Activated T-cell treated with anti-CD3 and anti-CD28 coated beads, Interleukin-2, amount 50 U/mL, for 4 hours (primary cell): ENCODE measurements around the gene AZGP1. TPM values are rescaled to one million over a fixed set of nuclear protein-coding genes. Genes with fewer than 3 reads are reported as not detected.
"Not testable (repeated sequence)": the region's sequence is repeated elsewhere in the genome, so short reads cannot be mapped to it uniquely, and the experiment has no call there.

ENCODE experiments used
- ATAC-seq, 2 donors: fragments of 200-7000 bp; cut with Tn5 transposase; one replicate each; pipeline ENCODE4 v1.10.0; 2021
- DNase-seq: peaks from one replicate; pipeline ENCODE4 v3.0.0-alpha.2; 2020
- H3K27me3 Mint-ChIP-seq: one replicate; pipeline ENCODE4 v1.8.0; 2021; ENCODE audit warnings: low read depth, mixed read lengths
- H3K36me3 Mint-ChIP-seq: one replicate; pipeline ENCODE4 v1.8.0; 2022; ENCODE audit warnings: mixed read lengths; ENCODE audit not compliant: insufficient read depth
- H3K4me1 Mint-ChIP-seq: one replicate; pipeline ENCODE4 v1.8.0; 2021; ENCODE audit warnings: low read depth, mixed read lengths
- H3K4me3 Mint-ChIP-seq: one replicate; pipeline ENCODE4 v1.8.0; 2021; ENCODE audit warnings: mild to moderate bottlenecking, moderate library complexity, mixed read lengths
- H3K9me3 Mint-ChIP-seq: one replicate; pipeline ENCODE4 v1.8.0; 2021; ENCODE audit warnings: mixed read lengths
- total RNA-seq, 3 donors: library from RNA; stranded (reverse); gene quantifications; one replicate each; pipeline ENCODE4 v1.2.1, GENCODE V29; 2021

The AZGP1 gene
- total RNA-seq, 3 donors from 2014 or later: 0.34 to 0.63 (median 0.46) TPM

DNA sequence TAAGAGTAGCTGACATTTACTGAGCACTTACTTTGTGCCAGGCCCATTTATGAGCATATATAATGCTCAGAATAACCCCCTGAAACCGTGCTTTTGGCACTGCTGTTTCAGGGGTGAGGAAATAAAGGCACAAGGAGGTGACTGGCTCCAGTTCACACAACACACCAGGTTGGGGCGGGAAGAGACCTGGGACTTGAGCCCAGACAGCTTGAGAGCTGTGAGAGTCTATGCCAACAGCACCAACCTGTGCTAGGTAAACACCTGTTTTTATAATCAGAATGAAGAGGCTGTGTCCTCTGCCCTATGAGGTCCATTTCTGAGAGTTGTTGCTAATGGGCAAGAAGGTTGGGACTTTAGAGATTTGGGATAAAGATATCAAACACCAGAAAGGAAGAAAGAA, 8.8 kb upstream of the AZGP1 start:
- Mint-ChIP-seq H3K4me1 (peaks cover 10% of the 10 kb centered on the region), H3K36me3 (no peaks in the 10 kb centered on the region), H3K27me3 (peaks cover 7% of the 10 kb centered on the region)

DNA sequence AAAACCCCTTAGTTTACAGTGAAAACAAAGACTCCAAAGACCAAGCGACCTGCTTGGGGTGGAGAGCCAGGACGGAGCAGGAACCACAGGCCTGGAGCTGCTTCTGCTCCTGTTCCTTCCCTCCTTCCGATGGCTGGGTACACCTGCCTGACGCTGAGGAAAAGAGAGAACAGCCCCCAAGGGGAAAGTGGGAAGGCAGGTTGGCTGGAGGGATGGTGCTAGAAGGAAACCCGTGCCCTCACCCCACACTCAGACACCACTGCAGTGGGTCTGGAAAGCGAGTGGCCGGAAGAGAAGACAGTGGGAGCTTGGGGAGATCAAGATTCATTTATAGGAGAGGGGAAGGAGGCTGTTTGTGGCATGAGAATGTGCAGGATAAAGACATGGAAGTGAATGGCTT, 5.2 kb upstream of the AZGP1 start:
- H3K36me3 Mint-ChIP-seq, H3K4me3 Mint-ChIP-seq, ATAC-seq, H3K4me1 Mint-ChIP-seq, DNase-seq, H3K9me3 Mint-ChIP-seq, H3K27me3 Mint-ChIP-seq: not testable (repeated sequence)

More for the DNA sequence above, 8.8 kb upstream of the AZGP1 start:
- ATAC-seq (no peak), DNase-seq (no peak)
- Mint-ChIP-seq H3K9me3 (no peaks in the 10 kb centered on the region), H3K4me3 (no peak overlapping the region)

DNA sequence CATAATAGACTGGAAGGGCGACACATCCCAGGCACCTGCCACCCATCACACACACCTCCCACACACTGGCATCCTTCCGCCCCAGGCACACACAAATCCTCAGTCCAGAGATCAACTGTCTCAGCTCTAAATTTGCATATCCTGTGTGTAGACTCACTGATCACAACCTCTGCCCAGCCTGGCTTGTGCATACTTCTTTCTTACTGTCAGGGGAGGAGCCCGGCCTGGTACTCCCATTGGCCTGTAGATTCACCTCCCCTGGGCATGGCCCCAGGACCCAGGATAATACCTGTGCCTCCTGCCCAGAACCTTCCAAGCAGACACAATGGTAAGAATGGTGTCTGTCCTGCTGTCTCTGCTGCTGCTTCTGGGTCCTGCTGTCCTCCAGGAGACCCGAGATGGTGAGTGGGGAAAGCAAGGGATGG, 4.6 kb upstream of the AZGP1 start:
- H3K4me3 Mint-ChIP-seq, DNase-seq, H3K36me3 Mint-ChIP-seq, H3K4me1 Mint-ChIP-seq, H3K9me3 Mint-ChIP-seq: not testable (repeated sequence)
- peak; percentile 14 to 28 for ATAC-seq
- peaks cover 13% of the 10 kb centered on the region for H3K27me3 Mint-ChIP-seq

DNA sequence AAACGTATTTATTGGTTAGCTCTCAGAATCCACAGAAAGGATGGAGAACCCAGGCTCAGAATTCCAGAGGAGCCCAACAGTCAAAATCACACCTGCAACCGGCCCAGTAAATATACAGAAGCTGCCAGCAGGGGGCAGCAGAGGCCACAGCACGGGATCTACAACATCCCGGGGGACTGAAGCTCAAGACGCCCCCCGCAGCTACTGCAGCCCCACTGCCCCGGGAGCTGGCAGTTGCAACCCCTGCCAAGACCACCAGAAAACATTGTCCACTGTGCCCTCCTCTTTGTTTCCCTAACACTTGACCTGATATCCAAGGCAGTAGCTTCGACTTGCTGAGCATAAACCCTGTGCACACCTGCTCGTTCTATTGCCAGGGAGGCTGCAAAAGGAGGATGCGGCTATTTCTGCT, 4.0 kb upstream of the AZGP1 start:
- ATAC-seq: peak; percentile 80 to 85
- H3K4me1 Mint-ChIP-seq, H3K36me3 Mint-ChIP-seq, H3K4me3 Mint-ChIP-seq, H3K9me3 Mint-ChIP-seq: not testable (repeated sequence)
- peak; percentile 67 for DNase-seq
- peaks cover 13% of the 10 kb centered on the region for H3K27me3 Mint-ChIP-seq

DNA sequence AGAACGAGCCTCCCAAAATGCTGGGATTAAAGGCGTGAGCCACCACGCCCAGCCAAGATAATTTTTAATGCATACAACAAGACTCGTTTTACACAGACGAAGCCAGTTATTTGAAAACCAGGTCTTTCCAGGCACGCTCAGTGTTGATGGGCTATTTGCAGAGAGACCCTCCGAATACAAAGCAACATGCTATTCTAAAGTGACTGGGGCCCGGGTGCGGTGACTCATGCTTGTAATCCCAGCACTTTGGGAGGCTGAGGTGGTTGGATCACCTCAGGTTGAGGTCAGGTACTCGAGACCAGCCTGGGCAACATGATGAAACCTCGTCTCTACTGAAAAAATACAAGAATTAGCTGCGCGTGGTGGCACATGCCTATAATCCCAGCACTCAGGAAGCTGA, 795 bp upstream of the AZGP1 start:
- DNase-seq: no peak
- no peaks in the 10 kb centered on the region for H3K9me3 Mint-ChIP-seq
- H3K27me3 Mint-ChIP-seq: peaks cover 19% of the 10 kb centered on the region
- peaks cover 10% of the 10 kb centered on the region for H3K4me1 Mint-ChIP-seq
- H3K36me3 Mint-ChIP-seq: no peaks in the 10 kb centered on the region
- no peak overlapping the region for H3K4me3 Mint-ChIP-seq
- ATAC-seq: no peak

GRCh38 chr7:99974681-99975080, 1.1 kb downstream of the AZGP1 start:
- Mint-ChIP-seq H3K4me3 (no peak overlapping the region), H3K9me3 (no peaks in the 10 kb centered on the region)
- no peak for ATAC-seq

GRCh38 chr7:99973817-99974216, 2.0 kb downstream of the AZGP1 start:
- DNase-seq, ATAC-seq: not testable (repeated sequence)

More at GRCh38 chr7:99974681-99975080, 1.1 kb downstream of the AZGP1 start:
- Mint-ChIP-seq H3K4me1 (no peaks in the 10 kb centered on the region), H3K27me3 (peaks cover 20% of the 10 kb centered on the region), H3K36me3 (no peaks in the 10 kb centered on the region)
- no peak for DNase-seq

GRCh38 chr7:99971242-99971641, 4.6 kb downstream of the AZGP1 start:
- Mint-ChIP-seq H3K36me3 (no peaks in the 10 kb centered on the region), H3K4me3 (no peak overlapping the region), H3K4me1 (no peaks in the 10 kb centered on the region), H3K9me3 (no peaks in the 10 kb centered on the region), H3K27me3 (peaks cover 31% of the 10 kb centered on the region)
- ATAC-seq (no peak), DNase-seq (no peak)

More at GRCh38 chr7:99973817-99974216, 2.0 kb downstream of the AZGP1 start:
- H3K27me3 Mint-ChIP-seq: peaks cover 17% of the 10 kb centered on the region
- not testable (repeated sequence) for H3K9me3 Mint-ChIP-seq, H3K4me3 Mint-ChIP-seq, H3K36me3 Mint-ChIP-seq, H3K4me1 Mint-ChIP-seq

DNA sequence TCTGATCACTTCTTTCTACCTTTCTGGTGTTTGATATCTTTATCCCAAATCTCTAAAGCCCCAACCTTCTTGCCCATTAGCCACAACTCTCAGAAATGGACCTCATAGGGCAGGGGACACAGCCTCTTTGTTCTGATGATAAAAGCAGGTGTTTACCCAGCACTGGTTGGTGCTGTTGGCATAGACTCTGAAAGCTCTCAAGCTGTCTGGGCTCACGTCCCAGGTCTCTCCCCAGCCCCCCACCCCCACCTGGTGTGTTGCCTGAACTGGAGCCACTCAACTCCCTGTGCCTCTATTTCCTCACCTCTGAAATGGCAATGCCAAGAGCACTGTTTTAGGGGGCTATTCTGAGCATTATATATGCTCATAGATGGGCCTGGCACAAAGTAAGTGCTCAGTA, 6.0 kb downstream of the AZGP1 start:
- not testable (repeated sequence) for H3K4me3 Mint-ChIP-seq, DNase-seq, H3K36me3 Mint-ChIP-seq, H3K4me1 Mint-ChIP-seq, ATAC-seq, H3K9me3 Mint-ChIP-seq
- peaks cover 37% of the 10 kb centered on the region for H3K27me3 Mint-ChIP-seq

- Mint-ChIP-seq H3K9me3 (no peaks in the 10 kb centered on the region), H3K36me3 (no peaks in the 10 kb centered on the region), H3K4me1 (no peaks in the 10 kb centered on the region), H3K4me3 (no peak overlapping the region), H3K27me3 (peaks cover 43% of the 10 kb centered on the region)
- DNase-seq: no peak
- ATAC-seq: no peak
These were observed 6.5 kb downstream of the AZGP1 start for GRCh38 chr7:99969298-99969697.

DNA sequence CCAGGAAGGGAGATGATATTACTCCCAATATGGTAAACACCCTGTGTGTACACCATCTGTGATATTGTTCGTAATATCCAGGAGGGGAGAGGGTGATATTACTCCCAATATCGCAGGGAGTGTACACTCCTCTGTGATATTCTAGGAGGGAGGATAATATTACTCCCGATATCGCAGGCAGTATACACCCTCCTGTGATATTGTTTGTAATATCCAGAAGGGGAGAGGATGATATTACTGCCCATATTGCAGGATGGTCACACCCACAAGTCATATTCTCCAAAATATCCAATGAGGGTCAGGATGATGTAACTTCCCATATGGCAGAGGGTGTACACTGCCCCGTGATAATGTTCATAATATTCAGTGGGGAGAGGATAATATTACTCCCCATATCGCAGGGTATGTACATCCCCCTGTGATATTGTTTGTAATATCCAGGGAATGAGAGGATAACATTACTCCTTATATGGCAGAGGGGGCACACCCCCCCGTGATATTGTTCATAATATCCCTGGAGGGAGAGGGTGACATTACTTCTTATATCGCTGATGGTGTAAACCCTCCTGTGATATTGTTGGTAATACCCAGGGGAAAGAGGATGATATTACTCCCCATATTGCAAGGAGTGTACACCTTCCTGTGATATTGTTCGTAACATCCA, 17.1 kb downstream of the AZGP1 start:
- peaks cover 54% of the 10 kb centered on the region for H3K27me3 Mint-ChIP-seq
- no peaks in the 10 kb centered on the region for H3K36me3 Mint-ChIP-seq
- no peak for ATAC-seq
- DNase-seq: no peak
- no peak overlapping the region for H3K4me3 Mint-ChIP-seq
- H3K4me1 Mint-ChIP-seq: no peaks in the 10 kb centered on the region
- no peaks in the 10 kb centered on the region for H3K9me3 Mint-ChIP-seq

DNA sequence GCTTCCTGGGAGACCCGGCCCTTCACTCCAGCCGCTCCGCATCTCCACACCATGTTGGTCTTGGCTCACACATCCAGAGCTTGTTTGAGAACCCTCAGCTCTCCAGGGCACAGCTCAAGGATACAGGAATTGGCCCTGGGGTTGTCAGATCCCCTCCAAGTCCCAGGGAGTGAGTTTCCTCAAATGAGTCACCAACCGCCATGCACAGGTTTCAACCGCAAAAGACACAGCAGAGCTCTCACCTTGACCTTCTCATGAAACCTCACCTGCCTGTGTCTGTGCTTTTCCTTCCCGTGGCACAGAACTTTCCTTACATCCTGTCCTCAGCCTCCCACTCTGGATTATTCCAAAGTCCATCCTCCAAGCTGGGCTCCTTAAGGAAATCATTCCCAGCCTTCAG, 20.6 kb downstream of the AZGP1 start:
- Mint-ChIP-seq H3K9me3 (no peaks in the 10 kb centered on the region), H3K4me3 (no peak overlapping the region), H3K36me3 (no peaks in the 10 kb centered on the region), H3K27me3 (peaks cover 26% of the 10 kb centered on the region), H3K4me1 (no peaks in the 10 kb centered on the region)
- DNase-seq (no peak), ATAC-seq (no peak)

DNA sequence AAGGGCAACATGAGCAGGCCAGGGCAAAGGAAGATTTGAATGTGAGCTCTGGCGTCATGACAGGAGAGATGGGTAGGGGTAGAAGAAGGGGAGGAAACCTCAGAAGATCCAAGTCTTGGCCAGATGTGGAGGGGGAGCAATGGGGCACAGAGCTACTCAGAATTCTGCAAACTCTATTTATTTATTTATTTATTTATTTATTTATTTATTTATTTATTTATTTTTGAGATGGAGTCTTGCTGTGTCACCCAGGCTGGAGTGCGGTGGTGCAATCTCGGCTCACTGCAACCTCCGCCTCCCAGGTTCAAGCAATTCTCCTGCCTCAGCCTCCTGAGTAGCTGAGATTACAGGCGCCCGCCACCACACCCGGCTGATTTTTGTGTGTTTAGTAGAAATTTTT, 21.2 kb downstream of the AZGP1 start:
- not testable (repeated sequence) for H3K9me3 Mint-ChIP-seq, H3K4me1 Mint-ChIP-seq, H3K4me3 Mint-ChIP-seq, DNase-seq, H3K36me3 Mint-ChIP-seq, ATAC-seq
- H3K27me3 Mint-ChIP-seq: peaks cover 25% of the 10 kb centered on the region

GRCh38 chr7:99953649-99954048, 22.2 kb downstream of the AZGP1 start:
- DNase-seq: no peak
- Mint-ChIP-seq H3K9me3 (no peaks in the 10 kb centered on the region), H3K4me3 (no peak overlapping the region), H3K4me1 (no peaks in the 10 kb centered on the region), H3K27me3 (peaks cover 19% of the 10 kb centered on the region), H3K36me3 (no peaks in the 10 kb centered on the region)
- no peak for ATAC-seq

- not testable (repeated sequence) for H3K4me3 Mint-ChIP-seq, H3K36me3 Mint-ChIP-seq
- peaks cover 20% of the 10 kb centered on the region for H3K27me3 Mint-ChIP-seq
These were observed 23.2 kb downstream of the AZGP1 start for GRCh38 chr7:99952649-99953048.

More at GRCh38 chr7:99952649-99953048, 23.2 kb downstream of the AZGP1 start:
- DNase-seq, H3K9me3 Mint-ChIP-seq, ATAC-seq, H3K4me1 Mint-ChIP-seq: not testable (repeated sequence)
